Cardiac fibroblast (primary cell): ENCODE results near the gene WDR86.
A peak's percentile ranks its signal among the peaks of the same experiment; 100 is the strongest.

Experiments used
- DNase-seq, 2 donors: peaks; one replicate each; pipeline versions ENCODE4 v3.0.0 to v3.0.0-alpha.2; 2010; ENCODE audit warnings: low read depth in 2 of 2
- H3K4me3 ChIP-seq, 2 donors: replicated peaks in 1 of 2; 1 replicate in 1 of 2; 2 replicates in 1 of 2; pipeline ENCODE4 v1.5.1; 2011; ENCODE audit warnings: low read depth in 2 of 2, low read length in 2 of 2, mild to moderate bottlenecking in 2 of 2, moderate library complexity in 1 of 2
- TF ChIP-seq, protein P1 (sequence below): IDR thresholded peaks from one replicate; pipeline ENCODE4 v1.5.1; 2011; ENCODE audit warnings: low read depth, mild to moderate bottlenecking, low read length, inconsistent platforms

WDR86 gene

DNA sequence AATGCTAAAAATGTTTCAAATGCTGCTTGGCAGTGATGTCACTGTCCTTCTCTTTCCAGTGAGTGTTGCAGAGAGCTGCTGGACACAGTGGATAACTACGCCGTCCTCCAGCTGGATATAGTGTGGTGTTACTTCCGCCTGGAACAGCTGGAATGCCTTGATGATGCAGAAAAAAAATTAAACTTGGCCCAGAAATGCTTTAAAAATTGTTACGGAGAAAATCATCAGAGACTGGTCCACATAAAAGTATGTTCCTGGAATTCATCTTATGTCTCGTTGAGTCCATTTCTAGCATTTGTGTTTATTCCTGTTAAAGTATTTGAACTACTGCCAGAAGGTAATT lies 43.0 kb downstream of the WDR86 start:
- TF ChIP-seq, protein P1, sequence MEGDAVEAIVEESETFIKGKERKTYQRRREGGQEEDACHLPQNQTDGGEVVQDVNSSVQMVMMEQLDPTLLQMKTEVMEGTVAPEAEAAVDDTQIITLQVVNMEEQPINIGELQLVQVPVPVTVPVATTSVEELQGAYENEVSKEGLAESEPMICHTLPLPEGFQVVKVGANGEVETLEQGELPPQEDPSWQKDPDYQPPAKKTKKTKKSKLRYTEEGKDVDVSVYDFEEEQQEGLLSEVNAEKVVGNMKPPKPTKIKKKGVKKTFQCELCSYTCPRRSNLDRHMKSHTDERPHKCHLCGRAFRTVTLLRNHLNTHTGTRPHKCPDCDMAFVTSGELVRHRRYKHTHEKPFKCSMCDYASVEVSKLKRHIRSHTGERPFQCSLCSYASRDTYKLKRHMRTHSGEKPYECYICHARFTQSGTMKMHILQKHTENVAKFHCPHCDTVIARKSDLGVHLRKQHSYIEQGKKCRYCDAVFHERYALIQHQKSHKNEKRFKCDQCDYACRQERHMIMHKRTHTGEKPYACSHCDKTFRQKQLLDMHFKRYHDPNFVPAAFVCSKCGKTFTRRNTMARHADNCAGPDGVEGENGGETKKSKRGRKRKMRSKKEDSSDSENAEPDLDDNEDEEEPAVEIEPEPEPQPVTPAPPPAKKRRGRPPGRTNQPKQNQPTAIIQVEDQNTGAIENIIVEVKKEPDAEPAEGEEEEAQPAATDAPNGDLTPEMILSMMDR, result no peak
- peak; percentile 64 to 87 for DNase-seq

DNA sequence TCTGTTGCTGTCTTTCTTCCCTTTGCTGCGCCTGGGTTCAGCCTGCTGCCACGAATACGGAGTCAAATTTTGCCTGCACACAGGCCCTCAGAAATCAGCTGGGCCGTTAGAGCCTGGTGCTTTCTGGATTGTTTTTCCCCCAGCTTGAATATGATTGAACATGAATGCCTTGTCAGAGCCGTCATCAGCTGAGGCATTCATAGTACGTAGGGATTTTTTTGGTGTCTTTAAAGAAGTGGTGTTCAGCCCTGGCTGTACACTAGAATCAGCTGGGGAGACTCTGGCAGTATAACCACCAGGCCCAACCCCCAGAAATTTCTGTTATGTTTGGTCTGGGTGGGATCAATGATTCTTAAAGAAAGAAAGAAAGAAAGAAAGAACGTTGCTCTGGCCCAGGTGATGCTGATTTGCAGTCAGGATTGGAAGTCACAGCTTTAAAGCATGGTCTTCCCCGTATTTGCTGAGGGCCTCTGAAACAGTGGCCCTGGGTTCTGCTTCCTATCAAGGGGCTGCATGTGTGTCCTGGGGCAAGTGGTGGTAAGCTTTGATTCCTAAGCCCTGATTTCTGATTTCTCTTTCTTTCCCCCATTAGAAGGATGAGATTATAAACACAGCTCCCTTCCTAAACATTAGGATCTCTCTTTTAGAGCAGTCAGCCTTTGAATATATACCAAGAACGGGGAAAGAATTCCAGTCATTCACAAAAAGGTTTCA lies 43.5 kb downstream of the WDR86 start:
- no peak for DNase-seq
- H3K4me3 ChIP-seq, result no peak overlapping the region
- TF ChIP-seq, protein P1, result no peak

More for the DNA sequence above, 43.0 kb downstream of the WDR86 start:
- no peak overlapping the region for H3K4me3 ChIP-seq

DNA sequence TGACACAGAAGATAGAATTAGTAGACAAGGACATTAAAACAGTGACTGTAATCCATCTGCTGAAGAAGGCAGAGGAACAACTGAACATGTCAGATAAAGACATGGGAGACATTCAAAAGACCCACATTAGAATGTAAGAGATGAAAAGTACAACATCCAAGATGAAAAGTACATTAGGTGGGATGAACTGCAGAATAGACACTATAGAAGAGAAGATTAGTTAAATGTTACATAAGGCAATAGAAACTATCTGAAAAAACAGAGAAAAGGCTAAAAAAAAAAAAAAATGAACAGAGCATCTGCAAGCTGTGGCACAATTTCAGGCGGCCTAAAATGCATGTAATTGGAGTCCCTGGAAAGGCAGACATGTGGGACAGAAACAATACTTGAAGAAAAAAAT lies 46.7 kb downstream of the WDR86 start:
- no peak for DNase-seq
- no peak overlapping the region for H3K4me3 ChIP-seq
- TF ChIP-seq, protein P1, result no peak

DNA sequence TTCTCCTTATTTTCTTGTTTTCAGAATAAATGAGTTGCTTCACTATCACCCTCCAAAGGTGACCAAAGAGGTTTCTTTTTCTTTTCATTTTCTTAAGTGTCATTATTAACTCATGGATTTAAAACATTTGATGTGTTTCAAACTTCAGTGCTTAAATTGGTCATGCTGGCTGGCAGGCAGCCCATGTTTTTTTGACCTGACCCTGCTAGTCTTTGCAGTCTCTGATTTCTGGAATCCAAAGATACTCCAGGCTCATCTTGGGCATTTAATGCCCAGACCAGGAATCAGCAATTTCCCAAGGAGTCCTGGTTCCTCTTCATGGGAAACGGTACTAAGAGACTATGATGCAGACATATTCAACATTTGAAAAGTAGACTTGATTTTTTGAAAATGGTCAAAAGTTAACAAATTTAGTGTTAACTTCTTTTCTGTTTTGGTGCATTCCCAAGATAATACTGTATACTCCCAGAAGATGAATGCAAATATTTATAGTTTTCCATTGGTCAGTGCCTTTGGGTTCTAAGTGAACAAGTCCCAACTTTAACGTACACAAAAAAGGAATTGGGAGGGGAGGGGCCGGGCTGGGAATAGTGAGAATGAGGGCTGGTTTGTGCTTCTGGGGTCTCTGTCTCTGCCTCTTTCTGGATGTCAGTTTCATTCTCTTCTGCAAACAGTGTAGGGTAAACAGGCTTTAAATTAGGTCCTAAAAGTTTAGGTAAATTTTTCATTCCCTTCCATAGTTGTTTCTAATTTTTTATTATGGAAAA lies 48.5 kb downstream of the WDR86 start:
- TF ChIP-seq, protein P1, result no peak
- H3K4me3 ChIP-seq, result no peak overlapping the region
- peak; percentile 26 to 27 for DNase-seq

DNA sequence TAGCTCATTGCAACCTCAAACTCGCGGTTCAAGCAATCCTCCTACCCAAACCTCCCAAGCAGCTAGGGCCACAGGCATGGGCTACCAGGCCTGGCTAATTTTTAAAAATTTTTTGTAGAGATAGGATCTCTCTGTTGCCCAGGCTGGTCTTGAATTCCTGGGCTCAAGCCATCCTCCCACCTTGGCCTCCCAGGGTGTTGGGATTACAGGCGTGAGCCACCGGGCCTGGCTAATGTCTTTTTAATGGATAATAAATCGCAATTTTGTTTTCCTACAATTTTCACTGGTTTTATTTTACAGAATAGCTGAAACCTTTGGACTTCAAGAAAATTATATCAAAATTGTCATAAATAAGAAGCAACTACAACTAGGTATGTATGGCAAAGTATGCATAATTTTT lies 57.3 kb downstream of the WDR86 start:
- no peak overlapping the region for H3K4me3 ChIP-seq
- DNase-seq, result no peak
- TF ChIP-seq, protein P1, result no peak

DNA sequence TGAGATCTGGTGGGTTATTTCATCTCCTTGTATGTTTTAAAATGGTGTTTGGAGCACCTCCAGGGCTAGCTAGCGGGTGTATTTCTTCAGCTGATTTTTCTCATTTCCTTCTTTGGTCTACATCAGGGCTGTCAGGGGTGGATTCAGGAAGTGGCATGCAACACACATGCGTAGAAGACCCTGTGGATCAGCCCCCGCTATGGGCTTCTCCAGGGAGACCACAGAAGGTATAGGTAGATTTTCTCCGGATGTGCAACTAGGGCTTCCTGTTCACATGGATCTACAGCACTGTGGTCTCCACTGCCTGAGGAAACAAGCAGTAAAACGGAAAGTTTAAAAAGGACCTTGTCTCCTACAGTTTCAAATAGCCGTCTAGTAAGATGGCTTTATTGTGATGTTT lies 57.9 kb downstream of the WDR86 start:
- TF ChIP-seq, protein P1, result no peak
- no peak overlapping the region for H3K4me3 ChIP-seq

DNA sequence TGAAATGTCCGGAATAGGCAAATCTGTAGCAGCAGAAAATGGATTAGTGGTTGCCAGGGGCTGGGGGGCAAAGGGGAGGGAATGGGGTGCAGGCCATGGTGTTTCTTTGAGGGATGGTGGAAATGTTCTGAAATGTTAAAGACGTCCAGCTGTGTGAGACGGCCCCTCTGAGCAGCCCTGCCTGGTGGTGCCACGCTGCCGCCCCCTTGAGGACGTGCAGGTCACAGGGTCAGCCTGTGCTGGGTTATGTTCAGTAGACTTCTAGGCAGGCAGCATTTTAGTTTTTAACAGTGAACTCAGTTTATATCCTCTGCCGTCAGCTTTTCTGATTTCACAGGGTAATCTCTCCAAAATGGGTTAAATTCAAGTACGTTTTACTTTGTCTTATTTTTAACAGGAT lies 58.8 kb downstream of the WDR86 start:
- TF ChIP-seq, protein P1, result peak; percentile 14
- H3K4me3 ChIP-seq, result no peak overlapping the region
- DNase-seq, result no peak

More for the DNA sequence above, 57.9 kb downstream of the WDR86 start:
- no peak for DNase-seq
